ENCODE results near the gene CMSS1. TPM values are rescaled to one million over a fixed set of nuclear protein-coding genes. Genes with fewer than 3 reads are reported as not detected.

Gene CMSS1
- total RNA-seq, 1 experiment from 2014 or later, result 98.6 TPM

DNA sequence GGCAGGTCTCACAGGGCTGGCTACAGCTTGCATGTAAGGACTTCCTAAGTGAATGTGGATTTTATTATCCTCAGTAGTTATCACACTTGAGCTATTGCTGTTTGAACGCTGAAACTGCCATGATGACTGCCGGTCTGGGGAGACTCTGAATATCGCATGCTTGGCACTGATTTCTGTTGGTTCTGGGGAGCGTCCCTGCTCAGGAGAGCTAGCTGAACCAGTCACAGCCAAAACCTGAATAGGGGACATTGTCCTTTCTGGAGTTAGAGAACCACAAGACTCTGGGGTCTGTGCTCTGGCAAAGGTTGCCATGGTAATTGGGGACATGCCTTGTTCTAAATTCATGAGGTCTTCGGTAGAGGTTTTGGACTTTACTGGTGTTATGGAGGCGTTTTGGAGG is 30.8 kb downstream of the CMSS1 start:
- Histone ChIP-seq H3K27me3 (replicated peaks; ENCODE audit: insufficient read depth, low read depth, low read length, poor library complexity) (no peaks in the 10 kb centered on the region), H3K27ac (ENCODE audit: low read depth, low read length, poor library complexity, severe bottlenecking) (no peak overlapping the region), H3K4me3 (ENCODE audit: low read depth, low read length, poor library complexity, severe bottlenecking) (no peak overlapping the region), H3K36me3 (ENCODE audit: insufficient read depth, low read length, poor library complexity, severe bottlenecking) (no peaks in the 10 kb centered on the region), H3K4me1 (ENCODE audit: insufficient read depth, low read length, poor library complexity, severe bottlenecking) (peaks cover 33% of the 10 kb centered on the region), H3K9me3 (ENCODE audit: low read depth, low read length, poor library complexity, severe bottlenecking) (no peaks in the 10 kb centered on the region)
- intact Hi-C loops (cut with micrococcal nuclease; ENCODE audit: unreplicated experiment), result loop anchor here (5.0 kb wide), 1 partner anchor 219 kb away; no protein-coding TSS in a partner anchor
- POLR2A ChIA-PET (ENCODE audit: low non-redundant PET), result interaction anchor here (0.7 kb wide), 1 partner anchor 418 kb away, joined by 3 read pairs; no protein-coding TSS in a partner anchor
- DNase-seq (ENCODE audit: low spot score), result no peak
- TF ChIP-seq, protein P1, sequence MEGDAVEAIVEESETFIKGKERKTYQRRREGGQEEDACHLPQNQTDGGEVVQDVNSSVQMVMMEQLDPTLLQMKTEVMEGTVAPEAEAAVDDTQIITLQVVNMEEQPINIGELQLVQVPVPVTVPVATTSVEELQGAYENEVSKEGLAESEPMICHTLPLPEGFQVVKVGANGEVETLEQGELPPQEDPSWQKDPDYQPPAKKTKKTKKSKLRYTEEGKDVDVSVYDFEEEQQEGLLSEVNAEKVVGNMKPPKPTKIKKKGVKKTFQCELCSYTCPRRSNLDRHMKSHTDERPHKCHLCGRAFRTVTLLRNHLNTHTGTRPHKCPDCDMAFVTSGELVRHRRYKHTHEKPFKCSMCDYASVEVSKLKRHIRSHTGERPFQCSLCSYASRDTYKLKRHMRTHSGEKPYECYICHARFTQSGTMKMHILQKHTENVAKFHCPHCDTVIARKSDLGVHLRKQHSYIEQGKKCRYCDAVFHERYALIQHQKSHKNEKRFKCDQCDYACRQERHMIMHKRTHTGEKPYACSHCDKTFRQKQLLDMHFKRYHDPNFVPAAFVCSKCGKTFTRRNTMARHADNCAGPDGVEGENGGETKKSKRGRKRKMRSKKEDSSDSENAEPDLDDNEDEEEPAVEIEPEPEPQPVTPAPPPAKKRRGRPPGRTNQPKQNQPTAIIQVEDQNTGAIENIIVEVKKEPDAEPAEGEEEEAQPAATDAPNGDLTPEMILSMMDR (conservative IDR thresholded peaks at IDR 0.05; ENCODE audit: low read depth, low read length), result no peak
- TF ChIP-seq EZH2 (IDR thresholded peaks at IDR 0.05; ENCODE audit: borderline replicate concordance, low read depth, low read length, poor library complexity, severe bottlenecking), result no peak
- CTCF ChIA-PET, result no interaction called here
- BruUV-seq (replicated peaks), result no TSS peak

DNA sequence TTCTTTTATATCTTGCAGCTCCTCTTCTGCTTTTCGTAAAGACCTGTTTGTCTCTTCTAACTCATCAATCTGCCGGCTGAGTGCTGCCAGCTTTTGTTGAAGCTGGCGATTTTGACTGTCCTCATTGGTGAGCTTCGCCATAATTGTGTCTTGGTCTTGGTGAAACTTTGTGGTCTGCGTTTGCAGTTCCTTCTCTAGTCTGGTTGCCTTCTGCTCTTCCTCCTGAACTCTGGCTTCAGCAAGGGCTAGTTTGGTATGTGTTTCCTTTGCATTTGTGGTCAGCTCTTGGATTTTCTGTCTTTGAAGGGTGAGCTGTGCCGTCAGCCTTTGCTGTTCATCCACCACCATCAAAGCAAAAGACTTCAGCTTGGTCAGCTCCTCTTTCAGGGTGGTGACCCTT is 32.9 kb downstream of the CMSS1 start:
- H3K36me3 ChIP-seq (ENCODE audit: insufficient read depth, low read length, poor library complexity, severe bottlenecking), result no peaks in the 10 kb centered on the region
- H3K4me1 ChIP-seq (ENCODE audit: insufficient read depth, low read length, poor library complexity, severe bottlenecking), result peaks cover 29% of the 10 kb centered on the region
- H3K27ac ChIP-seq (ENCODE audit: low read depth, low read length, poor library complexity, severe bottlenecking), result no peak overlapping the region
- TF ChIP-seq EZH2 (IDR thresholded peaks at IDR 0.05; ENCODE audit: borderline replicate concordance, low read depth, low read length, poor library complexity, severe bottlenecking), result no peak
- TF ChIP-seq, protein P1 (conservative IDR thresholded peaks at IDR 0.05; ENCODE audit: low read depth, low read length), result no peak
- no peaks in the 10 kb centered on the region for H3K27me3 ChIP-seq (replicated peaks; ENCODE audit: insufficient read depth, low read depth, low read length, poor library complexity)
- ChIA-PET POLR2A (ENCODE audit: low non-redundant PET) (no interaction called here), CTCF (no interaction called here)
- DNase-seq (ENCODE audit: low spot score), result no peak
- no peaks in the 10 kb centered on the region for H3K9me3 ChIP-seq (ENCODE audit: low read depth, low read length, poor library complexity, severe bottlenecking)
- BruUV-seq (replicated peaks), result no TSS peak
- intact Hi-C loops (cut with micrococcal nuclease; ENCODE audit: unreplicated experiment), result no loop called here
- H3K4me3 ChIP-seq (ENCODE audit: low read depth, low read length, poor library complexity, severe bottlenecking), result no peak overlapping the region

DNA sequence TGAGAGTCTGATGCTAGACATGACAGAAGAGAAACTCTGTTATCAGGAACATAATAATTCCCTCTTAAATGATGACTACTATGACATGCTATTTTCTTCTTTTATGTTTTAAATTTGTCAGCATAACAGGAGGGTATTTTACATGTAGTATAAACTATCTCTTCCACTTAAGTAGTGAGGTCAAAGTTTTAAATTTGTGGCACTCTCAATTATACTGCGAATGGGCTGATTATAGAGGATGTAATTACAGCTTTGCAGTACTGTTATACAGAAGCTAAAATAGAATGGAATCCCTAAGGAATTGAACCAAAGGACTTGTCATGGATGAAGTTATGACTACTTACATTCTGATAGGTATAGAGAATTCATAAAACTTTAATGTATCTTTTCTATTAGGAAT is 34.3 kb downstream of the CMSS1 start:
- DNase-seq (ENCODE audit: low spot score), result no peak
- Histone ChIP-seq H3K4me1 (ENCODE audit: insufficient read depth, low read length, poor library complexity, severe bottlenecking) (peaks cover 20% of the 10 kb centered on the region), H3K27me3 (replicated peaks; ENCODE audit: insufficient read depth, low read depth, low read length, poor library complexity) (no peaks in the 10 kb centered on the region), H3K9me3 (ENCODE audit: low read depth, low read length, poor library complexity, severe bottlenecking) (no peaks in the 10 kb centered on the region), H3K36me3 (ENCODE audit: insufficient read depth, low read length, poor library complexity, severe bottlenecking) (no peaks in the 10 kb centered on the region), H3K4me3 (ENCODE audit: low read depth, low read length, poor library complexity, severe bottlenecking) (no peak overlapping the region), H3K27ac (ENCODE audit: low read depth, low read length, poor library complexity, severe bottlenecking) (no peak overlapping the region)
- TF ChIP-seq, protein P1 (conservative IDR thresholded peaks at IDR 0.05; ENCODE audit: low read depth, low read length), result no peak
- no peak for TF ChIP-seq EZH2 (IDR thresholded peaks at IDR 0.05; ENCODE audit: borderline replicate concordance, low read depth, low read length, poor library complexity, severe bottlenecking)
- ChIA-PET CTCF (no interaction called here), POLR2A (ENCODE audit: low non-redundant PET) (no interaction called here)
- intact Hi-C loops (cut with micrococcal nuclease; ENCODE audit: unreplicated experiment), result no loop called here
- BruUV-seq (replicated peaks), result no TSS peak

All from A673 (cell line).